Fibroblast of lung (primary cell): ENCODE data around the gene HRH3. TPM values are rescaled to one million over a fixed set of nuclear protein-coding genes. Genes with fewer than 3 reads are reported as not detected.

Experiments used
- DNase-seq, 2 donors: peaks; one replicate each; pipeline versions ENCODE4 v3.0.0 to v3.0.0-alpha.2; 2010; ENCODE audit warnings: low read depth in 2 of 2
- H2AFZ ChIP-seq: 2 replicates; pipeline ENCODE4 v1.5.1; 2012; ENCODE audit warnings: low read length, control low read depth, inconsistent platforms
- H3K27ac ChIP-seq: 2 replicates; pipeline ENCODE4 v1.5.1; 2011; ENCODE audit warnings: low read length, control low read depth; ENCODE audit not compliant: insufficient read depth
- H3K27me3 ChIP-seq: 2 replicates; pipeline ENCODE4 v1.5.1; 2011; ENCODE audit warnings: mild to moderate bottlenecking, low read length; ENCODE audit not compliant: control insufficient read depth, insufficient read depth
- H3K36me3 ChIP-seq: 2 replicates; pipeline ENCODE4 v1.5.1; 2011; ENCODE audit warnings: low read length; ENCODE audit not compliant: control insufficient read depth, insufficient read depth
- H3K4me1 ChIP-seq: 2 replicates; pipeline ENCODE4 v1.5.1; 2011; ENCODE audit warnings: low read length; ENCODE audit not compliant: control insufficient read depth, insufficient read depth; ENCODE audit errors: extremely low read depth
- H3K4me2 ChIP-seq: 2 replicates; pipeline ENCODE4 v1.5.1; 2011; ENCODE audit warnings: low read length, control low read depth; ENCODE audit not compliant: insufficient read depth; ENCODE audit errors: extremely low read depth
- H3K4me3 ChIP-seq, 4 experiments: fragments of 200-600 bp in 1 of 4; sonication (generic) in 1 of 4; replicated peaks in 1 of 4; 2 replicates each; pipeline ENCODE4 v1.5.1; 2011 to 2016; ENCODE audit warnings: low read length in 4 of 4, low read depth in 3 of 4, mild to moderate bottlenecking in 3 of 4, control low read depth in 2 of 4, inconsistent platforms in 1 of 4, mixed read lengths in 1 of 4; ENCODE audit not compliant: insufficient read depth in 1 of 4; ENCODE audit errors: control extremely low read depth in 1 of 4
- H3K79me2 ChIP-seq: 2 replicates; pipeline ENCODE4 v1.5.1; 2012; ENCODE audit warnings: mild to moderate bottlenecking, low read length, inconsistent platforms; ENCODE audit not compliant: control insufficient read depth, insufficient read depth
- H3K9ac ChIP-seq: 2 replicates; pipeline ENCODE4 v1.5.1; 2011; ENCODE audit warnings: mild to moderate bottlenecking, low read length, control low read depth; ENCODE audit not compliant: insufficient read depth
- H3K9me3 ChIP-seq: 2 replicates; pipeline ENCODE4 v1.5.1; 2012; ENCODE audit warnings: low read depth, low read length; ENCODE audit not compliant: control insufficient read depth, insufficient read depth
- H4K20me1 ChIP-seq: 2 replicates; pipeline ENCODE4 v1.5.1; 2011; ENCODE audit warnings: low read length; ENCODE audit not compliant: control insufficient read depth, insufficient read depth; ENCODE audit errors: extremely low read depth
- CTCF ChIP-seq, 2 donors: IDR thresholded peaks in 1 of 2; conservative IDR thresholded peaks in 1 of 2; 1 replicate in 1 of 2; 2 replicates in 1 of 2; pipeline ENCODE4 v1.5.1; 2011 to 2012; ENCODE audit warnings: low read length in 2 of 2, control low read depth in 1 of 2, inconsistent platforms in 1 of 2, low read depth in 1 of 2, mild to moderate bottlenecking in 1 of 2
- EZH2 ChIP-seq: IDR thresholded peaks from 2 replicates; pipeline ENCODE4 v1.5.1; 2012; ENCODE audit warnings: low read length, control low read depth, mild to moderate bottlenecking; ENCODE audit errors: missing control alignments
- polyA plus RNA-seq, 2 donors: library from polyadenylated mRNA; depleted of rRNA in 1 of 2; stranded (reverse) in 1 of 2; unstranded in 1 of 2; fragments of >200 nt; gene quantifications; 2 replicates each; pipeline ENCODE4 v1.2.1, GENCODE V29; 2011 to 2012; ENCODE audit warnings: missing spikeins in 1 of 2
- total RNA-seq: library from RNA; depleted of rRNA; stranded (reverse); fragments of >200 nt; gene quantifications from 2 replicates; pipeline ENCODE4 v1.2.1, GENCODE V29; 2014

HRH3 gene
- total and polyA plus RNA-seq, 2 donors (not counting 1 experiment from before 2014, with no cell fraction given), result not detected

GRCh38 chr20:62228982-62229545, 9.0 kb upstream of the HRH3 start:
- Histone ChIP-seq H3K27me3 (peaks cover 11% of the 10 kb centered on the region), H3K79me2 (no peaks in the 10 kb centered on the region), H4K20me1 (no peaks in the 10 kb centered on the region), H3K36me3 (no peaks in the 10 kb centered on the region), H3K9me3 (no peaks in the 10 kb centered on the region), H3K9ac (no peak overlapping the region), H3K4me1 (no peaks in the 10 kb centered on the region), H3K4me3 (no peak overlapping the region), H3K27ac (no peak overlapping the region), H2AFZ (no peak overlapping the region), H3K4me2 (no peak overlapping the region)
- no peak for TF ChIP-seq CTCF (conservative IDR thresholded peaks at IDR 0.05 in 1 of 2, IDR thresholded peaks at IDR 0.05 in 1 of 2; ENCODE audit: low read depth in 1 of 2, low read length in 2 of 2)
- no peak for TF ChIP-seq EZH2
- no peak for DNase-seq

GRCh38 chr20:62227977-62228958, 8.2 kb upstream of the HRH3 start:
- H3K27me3 ChIP-seq, result peaks cover 11% of the 10 kb centered on the region
- no peaks in the 10 kb centered on the region for H3K79me2 ChIP-seq
- no peak overlapping the region for H3K27ac ChIP-seq
- H3K9ac ChIP-seq, result no peak overlapping the region
- no peak overlapping the region for H3K4me3 ChIP-seq
- no peaks in the 10 kb centered on the region for H3K9me3 ChIP-seq
- no peak overlapping the region for H3K4me2 ChIP-seq
- no peaks in the 10 kb centered on the region for H4K20me1 ChIP-seq
- no peak overlapping the region for H2AFZ ChIP-seq
- no peaks in the 10 kb centered on the region for H3K36me3 ChIP-seq
- DNase-seq, result no peak
- no peaks in the 10 kb centered on the region for H3K4me1 ChIP-seq
- TF ChIP-seq EZH2 (no peak), CTCF (conservative IDR thresholded peaks at IDR 0.05 in 1 of 2, IDR thresholded peaks at IDR 0.05 in 1 of 2; ENCODE audit: low read depth in 1 of 2, low read length in 2 of 2) (no peak)

GRCh38 chr20:62227591-62227976, 7.5 kb upstream of the HRH3 start:
- Histone ChIP-seq H3K36me3 (no peaks in the 10 kb centered on the region), H3K27ac (no peak overlapping the region), H3K4me3 (no peak overlapping the region), H3K9me3 (no peaks in the 10 kb centered on the region), H2AFZ (no peak overlapping the region), H4K20me1 (no peaks in the 10 kb centered on the region), H3K27me3 (peaks cover 11% of the 10 kb centered on the region), H3K9ac (no peak overlapping the region), H3K79me2 (no peaks in the 10 kb centered on the region), H3K4me1 (no peaks in the 10 kb centered on the region), H3K4me2 (no peak overlapping the region)
- no peak for DNase-seq
- TF ChIP-seq EZH2 (no peak), CTCF (conservative IDR thresholded peaks at IDR 0.05 in 1 of 2, IDR thresholded peaks at IDR 0.05 in 1 of 2; ENCODE audit: low read depth in 1 of 2, low read length in 2 of 2) (no peak)
